GM23248 (cell line): ENCODE data around the gene CDV3. TPM values are rescaled to one million over a fixed set of nuclear protein-coding genes. Genes with fewer than 3 reads are reported as not detected.
A peak's percentile ranks its signal among the peaks of the same experiment; 100 is the strongest.
"Not testable (repeated sequence)": the region's sequence is repeated elsewhere in the genome, so short reads cannot be mapped to it uniquely, and the experiment has no call there.

Source experiments
- DNase-seq: peaks from one replicate; pipeline ENCODE4 v3.0.0-alpha.2; 2015
- H2AFZ ChIP-seq: fragments of 200-600 bp; sonication (generic); 2 replicates; pipeline ENCODE4 v1.6.1; 2016; ENCODE audit warnings: antibody characterized with exemption
- H3F3A ChIP-seq: fragments of 200-600 bp; sonication (generic); 2 replicates; pipeline ENCODE4 v1.6.1; 2016; ENCODE audit warnings: mild to moderate bottlenecking, antibody characterized with exemption, mixed run types; ENCODE audit not compliant: insufficient read depth
- H3K27ac ChIP-seq: fragments of 200-600 bp; sonication (generic); 2 replicates; pipeline ENCODE4 v1.5.1; 2016; ENCODE audit warnings: mild to moderate bottlenecking
- H3K27me3 ChIP-seq: fragments of 200-600 bp; sonication (generic); replicated peaks from 2 replicates; pipeline ENCODE4 v1.6.1; 2016; ENCODE audit warnings: mild to moderate bottlenecking; ENCODE audit not compliant: insufficient read depth
- H3K36me3 ChIP-seq: fragments of 200-600 bp; sonication (generic); 2 replicates; pipeline ENCODE4 v1.6.1; 2016; ENCODE audit warnings: low read depth, mild to moderate bottlenecking
- H3K4me1 ChIP-seq: fragments of 200-600 bp; sonication (generic); 2 replicates; pipeline ENCODE4 v1.6.1; 2016; ENCODE audit warnings: mild to moderate bottlenecking; ENCODE audit not compliant: insufficient read depth
- H3K4me2 ChIP-seq: fragments of 200-600 bp; sonication (generic); one replicate; pipeline ENCODE4 v1.6.1; 2016; ENCODE audit warnings: mild to moderate bottlenecking; ENCODE audit not compliant: unreplicated experiment
- H3K4me3 ChIP-seq: fragments of 200-600 bp; sonication (generic); 2 replicates; pipeline ENCODE4 v1.5.1; 2016; ENCODE audit warnings: mild to moderate bottlenecking
- H3K79me2 ChIP-seq: fragments of 200-600 bp; sonication (generic); 2 replicates; pipeline ENCODE4 v1.6.1; 2016; ENCODE audit warnings: mild to moderate bottlenecking; ENCODE audit not compliant: insufficient read depth
- H3K9ac ChIP-seq: fragments of 200-600 bp; sonication (generic); 2 replicates; pipeline ENCODE4 v1.6.1; 2016; ENCODE audit warnings: mild to moderate bottlenecking
- H3K9me2 ChIP-seq: fragments of 200-600 bp; sonication (generic); 2 replicates; pipeline ENCODE4 v1.6.1; 2016; ENCODE audit warnings: mixed run types, mild to moderate bottlenecking, moderate library complexity; ENCODE audit not compliant: insufficient read depth
- H3K9me3 ChIP-seq: fragments of 200-600 bp; sonication (generic); one replicate; pipeline ENCODE4 v1.6.1; 2017; ENCODE audit warnings: low read depth
- H4K20me1 ChIP-seq: fragments of 200-600 bp; sonication (generic); 2 replicates; pipeline ENCODE4 v1.6.0; 2016; ENCODE audit not compliant: insufficient read depth
- EZH2 ChIP-seq: fragments of 200-600 bp; sonication (generic); IDR thresholded peaks from 2 replicates; pipeline ENCODE4 v1.6.1; 2018; ENCODE audit warnings: antibody characterized with exemption, mild to moderate bottlenecking; ENCODE audit not compliant: insufficient read depth, poor library complexity, severe bottlenecking
- EZH2phosphoT487 ChIP-seq: fragments of 200-600 bp; sonication (generic); IDR thresholded peaks from 2 replicates; pipeline ENCODE4 v1.6.1; 2018; ENCODE audit warnings: antibody characterized with exemption, moderate library complexity, mild to moderate bottlenecking, low read depth; ENCODE audit not compliant: insufficient read depth
- WGBS, 2 experiments: methylation state at CpG; one replicate each; pipeline ENCODE4 v1.1.6; 2015 to 2017; ENCODE audit warnings: low lambda C conversion rate in 2 of 2, low coverage in 1 of 2; ENCODE audit errors: missing lambda C conversion rate in 2 of 2; 5-methylcytosine and 5-hydroxymethylcytosine counted together
- in situ Hi-C: fragments of 300-500 bp; cut with MboI; formaldehyde crosslinking; loops from 2 replicates; pipeline ENCODE4 v1.15.0; 2020
- polyA plus RNA-seq: library from polyadenylated mRNA; unstranded; fragments of >200 nt; fragmentation: Nextera tagmentation; extraction: Ambion mirVana; gene quantifications from 2 replicates; pipeline ENCODE4 v1.2.1, GENCODE V29; 2016
- total RNA-seq: library from RNA; depleted of rRNA; stranded (reverse); fragments of >200 nt; shearing (Covaris generic); gene quantifications from 2 replicates; pipeline ENCODE4 v1.2.3, GENCODE V29; 2014

CDV3 gene
- total and polyA plus RNA-seq, 2 experiments from 2014 or later, result 37.0 to 155 TPM

DNA sequence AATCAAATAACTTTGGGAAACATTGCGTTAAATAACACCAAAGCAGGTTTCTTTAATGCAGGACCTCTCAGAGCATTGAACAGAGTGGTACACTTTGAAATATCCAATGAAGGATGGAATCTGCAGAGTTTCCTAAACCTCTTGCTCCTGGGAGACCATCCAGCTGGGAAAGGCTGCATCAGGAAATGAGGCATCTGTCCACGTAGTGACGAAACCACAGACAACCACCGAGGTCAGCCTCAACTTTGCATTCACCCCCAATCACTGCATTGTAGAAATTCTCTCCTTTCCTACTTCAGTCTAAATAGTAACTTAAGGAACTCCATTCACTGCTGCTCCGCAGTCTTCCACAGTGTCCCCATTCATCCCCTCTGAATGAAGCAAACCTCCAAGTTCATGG lies 41.5 kb upstream of the CDV3 start:
- TF ChIP-seq EZH2phosphoT487 (no peak), EZH2 (no peak)
- H3K9ac ChIP-seq, result no peak overlapping the region
- no peaks in the 10 kb centered on the region for H3K79me2 ChIP-seq
- peak overlapping the region; percentile 48 for H3K4me2 ChIP-seq
- H3K36me3 ChIP-seq, result no peaks in the 10 kb centered on the region
- no peaks in the 10 kb centered on the region for H3K9me2 ChIP-seq
- H3K27me3 ChIP-seq, result no peaks in the 10 kb centered on the region
- 41 to 42% methylated on average over 5 of the region's 5 CpGs for WGBS, 2 experiments
- peak; percentile 75 for DNase-seq
- H3K4me1 ChIP-seq, result peaks cover 30% of the 10 kb centered on the region
- no peak overlapping the region for H3K4me3 ChIP-seq
- no peak overlapping the region for H2AFZ ChIP-seq
- no peaks in the 10 kb centered on the region for H4K20me1 ChIP-seq
- peaks cover 13% of the 10 kb centered on the region; the same call in 1 of the 2 replicates for H3F3A ChIP-seq
- H3K9me3 ChIP-seq, result no peaks in the 10 kb centered on the region
- in situ Hi-C loops, result no loop called here
- no peak overlapping the region for H3K27ac ChIP-seq

- TF ChIP-seq EZH2 (no peak), EZH2phosphoT487 (no peak)
- Histone ChIP-seq H3F3A (peaks cover 14% of the 10 kb centered on the region; the same call in 1 of the 2 replicates), H3K27ac (no peak overlapping the region), H3K9me3 (no peaks in the 10 kb centered on the region), H3K9ac (no peak overlapping the region), H3K36me3 (no peaks in the 10 kb centered on the region), H3K4me2 (no peak overlapping the region), H3K4me3 (no peak overlapping the region), H3K79me2 (no peaks in the 10 kb centered on the region), H3K9me2 (no peaks in the 10 kb centered on the region), H2AFZ (no peak overlapping the region), H3K4me1 (peaks cover 32% of the 10 kb centered on the region), H3K27me3 (no peaks in the 10 kb centered on the region), H4K20me1 (no peaks in the 10 kb centered on the region)
- in situ Hi-C loops, result no loop called here
- 88 to 90% methylated on average over 5 of the region's 5 CpGs for WGBS, 2 experiments
- DNase-seq, result peak; percentile 15
These were observed 40.5 kb upstream of the CDV3 start for GRCh38 chr3:133532951-133533350.

GRCh38 chr3:133535971-133536881 lies 37.3 kb upstream of the CDV3 start:
- H3K27ac ChIP-seq, result peak overlapping the region; percentile 64
- in situ Hi-C loops, result no loop called here

DNA sequence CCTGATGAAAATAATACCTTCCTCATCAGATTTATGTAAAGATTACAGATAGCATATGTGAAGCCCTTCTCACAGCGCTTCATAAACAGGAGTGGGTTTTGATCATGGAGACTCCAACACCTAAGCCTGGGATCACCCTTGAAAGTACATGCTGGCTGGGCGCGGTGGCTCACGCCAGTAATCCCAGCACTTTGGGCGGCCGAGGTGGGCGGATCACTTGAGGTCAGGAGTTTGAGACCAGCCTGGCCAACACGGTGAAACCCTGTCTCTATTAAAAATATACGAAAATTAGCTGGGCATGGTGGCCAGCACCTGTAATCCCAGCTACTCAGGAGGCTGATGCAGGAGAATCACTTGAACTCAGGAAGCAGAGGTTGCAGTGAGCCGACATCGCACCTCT lies 36.4 kb upstream of the CDV3 start:
- DNase-seq, H3K9me2 ChIP-seq, H3K9ac ChIP-seq, H3K27ac ChIP-seq, H3K36me3 ChIP-seq, H4K20me1 ChIP-seq, H3K4me3 ChIP-seq, H3K9me3 ChIP-seq, in situ Hi-C loops, H3K27me3 ChIP-seq, H3K4me2 ChIP-seq, H2AFZ ChIP-seq, H3K79me2 ChIP-seq: not testable (repeated sequence)
- Histone ChIP-seq H3K4me1 (peaks cover 35% of the 10 kb centered on the region), H3F3A (peaks cover 22% of the 10 kb centered on the region; the same call in 1 of the 2 replicates)
- WGBS, 2 experiments, result 95 to 98% methylated on average over 11 of the region's 11 CpGs

More at GRCh38 chr3:133535971-133536881, 37.3 kb upstream of the CDV3 start:
- Histone ChIP-seq H2AFZ (peak overlapping the region; percentile 82), H3K4me3 (peak overlapping the region; percentile 41), H3F3A (peaks cover 20% of the 10 kb centered on the region; the same call in 1 of the 2 replicates), H3K4me1 (peaks cover 39% of the 10 kb centered on the region), H3K4me2 (peak overlapping the region; percentile 89), H3K9me2 (no peaks in the 10 kb centered on the region), H3K27me3 (no peaks in the 10 kb centered on the region), H3K9me3 (no peaks in the 10 kb centered on the region), H4K20me1 (no peaks in the 10 kb centered on the region), H3K36me3 (no peaks in the 10 kb centered on the region), H3K79me2 (no peaks in the 10 kb centered on the region), H3K9ac (peak overlapping the region; percentile 43; the same call in 1 of the 2 replicates)
- TF ChIP-seq EZH2phosphoT487, result no peak
- no peak for TF ChIP-seq EZH2
- 0% methylated on average over 1 of the region's 1 CpG for WGBS, 2 experiments
- DNase-seq, result peak; percentile 96
